NCI-H748 (cell line): ENCODE results near the gene UST.
A peak's percentile ranks its signal among the peaks of the same experiment; 100 is the strongest.

Source experiments
- DNase-seq: peaks from one replicate; lab custom pipeline; 2025; ENCODE audit not compliant: unreplicated experiment; lab: John Stamatoyannopoulos, UW

The UST gene

DNA sequence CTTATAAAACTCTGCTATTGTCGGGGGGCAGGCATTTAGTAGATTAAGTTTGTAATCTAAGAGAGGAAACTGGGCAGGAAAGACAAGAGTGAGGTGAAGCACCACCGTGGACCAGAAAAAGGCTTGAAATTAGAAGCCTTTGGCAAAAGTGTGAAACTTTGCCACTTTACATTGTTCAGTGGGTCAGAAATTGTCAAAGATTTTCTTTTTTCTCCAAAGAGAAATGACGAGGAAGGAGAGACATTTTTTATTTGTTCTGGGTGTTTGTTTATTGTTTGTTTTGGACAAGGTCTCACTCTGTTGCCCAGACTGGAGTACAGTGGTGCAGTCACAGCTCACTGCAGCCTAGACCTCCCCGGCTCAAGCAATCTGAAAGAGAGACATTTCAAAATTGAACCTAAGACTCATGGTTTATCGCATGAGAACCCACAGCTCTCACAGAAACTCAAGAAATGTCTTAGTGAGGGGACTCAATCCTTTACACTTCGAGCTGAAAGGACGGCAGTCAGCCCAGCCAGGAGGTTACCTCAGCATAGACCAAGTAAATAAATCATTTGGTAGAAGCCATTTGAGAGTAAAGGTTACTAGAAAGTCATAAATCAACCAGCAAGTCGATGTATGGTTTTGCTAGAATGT, 307.8 kb downstream of the UST start:
- no peak for DNase-seq

DNA sequence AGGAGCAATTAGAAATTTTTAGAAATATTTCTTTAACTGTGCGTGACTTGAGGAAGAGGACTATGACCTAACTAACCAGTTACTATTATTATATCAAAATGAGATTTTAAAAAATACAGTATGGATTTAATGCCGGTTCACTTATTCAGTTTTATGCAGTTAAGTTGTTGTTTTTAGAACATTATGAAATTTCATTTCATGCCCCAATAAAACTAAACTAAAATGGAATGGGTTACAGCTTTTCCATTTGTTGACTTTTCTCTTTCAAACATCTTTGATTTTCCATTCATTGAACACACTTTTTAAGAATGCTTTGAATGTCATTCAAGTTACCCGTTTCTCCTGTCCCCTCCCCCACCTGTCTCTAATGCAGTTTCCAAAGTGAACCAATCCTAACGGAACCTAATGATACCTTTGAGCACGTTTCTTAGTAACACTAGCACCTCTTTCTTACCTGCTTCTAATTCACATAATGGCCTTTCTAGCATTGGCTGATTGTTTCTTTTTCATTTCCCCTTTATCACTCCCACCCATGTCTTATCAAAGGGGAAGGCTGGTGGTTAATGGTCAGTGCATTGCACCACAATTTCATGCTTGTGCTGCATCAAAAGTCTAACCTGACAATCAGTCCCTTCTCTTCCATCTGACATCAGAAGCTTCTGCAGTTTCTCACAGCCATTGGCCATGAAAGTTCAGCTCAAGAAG, 308.5 kb downstream of the UST start:
- no peak for DNase-seq

DNA sequence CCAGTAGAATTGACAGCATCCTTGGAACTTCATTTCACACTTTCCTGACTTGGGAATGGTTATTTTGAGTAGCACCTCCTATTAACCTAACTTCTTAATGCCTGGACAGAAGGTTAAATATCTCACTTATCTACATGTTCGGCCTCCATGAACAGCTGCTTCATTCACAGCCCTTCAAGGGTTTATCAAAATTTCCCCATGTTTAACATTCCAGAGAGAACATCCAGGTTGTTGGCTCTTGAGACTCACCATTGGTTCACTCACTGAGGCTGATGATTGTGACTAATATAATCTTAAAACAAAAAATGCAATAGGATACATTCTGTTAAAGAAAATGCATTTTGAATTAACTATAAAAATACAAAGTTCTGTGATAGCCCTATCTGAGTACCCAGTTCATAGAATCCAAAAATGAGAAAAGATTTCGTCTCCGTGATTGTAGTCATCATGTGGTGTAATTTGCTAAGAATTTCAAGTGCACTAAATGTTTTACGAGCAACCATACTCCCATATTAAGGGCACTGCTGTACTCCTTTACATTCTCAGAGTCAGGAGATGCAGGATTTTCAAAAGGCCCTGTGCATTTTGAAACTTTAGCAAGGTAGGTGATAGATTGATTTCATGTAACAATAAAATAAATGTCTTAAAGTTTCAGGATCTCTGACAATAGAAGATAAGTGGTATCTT, 310.1 kb downstream of the UST start:
- DNase-seq = no peak

DNA sequence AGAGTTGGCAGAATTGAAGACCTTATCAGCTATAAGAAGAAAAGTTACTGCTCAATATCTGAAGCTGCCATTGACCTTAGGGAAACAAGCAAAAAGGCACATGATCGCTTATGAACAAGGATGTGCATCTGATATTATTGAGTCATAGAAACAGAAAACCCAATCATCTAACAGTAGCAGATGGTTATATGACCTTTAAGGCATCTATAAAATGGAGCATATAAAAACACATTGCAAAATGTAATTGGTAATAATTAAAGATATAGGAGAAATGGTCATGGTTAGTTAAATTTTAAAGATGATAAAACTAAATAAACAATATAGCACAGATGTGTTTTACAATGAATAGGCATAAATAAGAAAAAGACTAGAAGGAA, 310.6 kb downstream of the UST start:
- DNase-seq = no peak

DNA sequence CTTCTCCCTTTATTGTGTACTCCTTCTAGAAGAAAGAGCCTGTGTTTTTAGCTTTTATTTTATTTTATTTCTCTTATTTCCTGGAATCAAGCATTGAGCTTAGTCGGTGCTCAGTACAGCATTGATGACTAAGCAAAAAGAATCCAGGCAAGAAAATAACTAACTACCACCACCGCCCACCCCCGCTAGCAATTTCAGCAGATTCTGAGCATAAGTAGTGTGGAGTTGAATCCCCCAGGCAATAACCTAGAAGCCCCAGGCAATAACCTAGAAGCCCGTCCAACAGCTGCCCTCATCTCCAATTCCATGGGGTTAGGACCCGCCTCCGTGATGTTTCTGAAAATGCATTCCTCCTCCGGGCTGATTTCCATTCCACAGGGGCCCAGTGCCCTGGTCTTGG, 312.7 kb downstream of the UST start:
- DNase-seq = no peak

DNA sequence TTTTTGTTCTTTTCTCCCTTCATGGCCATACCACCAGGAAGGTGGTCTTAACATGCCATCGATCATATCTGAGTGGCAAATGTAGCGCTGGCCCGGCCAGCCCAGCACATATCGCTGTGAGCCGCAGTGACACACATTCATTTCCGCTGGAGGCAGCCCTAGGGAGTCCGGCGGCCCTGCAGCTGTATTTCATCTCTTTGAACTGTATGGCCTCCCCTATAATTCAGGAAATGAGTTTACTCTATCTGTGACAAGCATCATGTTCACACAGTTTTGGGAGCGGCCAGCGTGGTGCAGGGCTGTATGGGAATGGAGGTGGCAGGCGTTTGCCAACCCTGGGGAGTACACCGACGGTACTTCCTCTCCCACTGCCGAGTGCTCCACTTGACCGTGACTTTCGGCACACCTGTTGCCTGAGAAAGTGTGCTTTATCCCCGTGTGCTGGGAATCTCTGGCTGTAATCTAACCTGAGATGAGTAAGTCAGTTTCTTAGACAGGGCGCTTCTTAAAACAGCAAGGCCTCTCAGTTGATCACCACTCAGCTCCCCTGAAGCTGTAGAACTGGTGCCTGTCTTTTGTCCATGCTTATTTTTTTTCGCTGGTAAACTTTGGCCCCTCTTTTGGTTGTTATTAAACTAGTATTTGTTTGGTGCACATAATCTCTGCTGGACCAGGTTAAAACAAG, 313.6 kb downstream of the UST start:
- peak; percentile 86 for DNase-seq

DNA sequence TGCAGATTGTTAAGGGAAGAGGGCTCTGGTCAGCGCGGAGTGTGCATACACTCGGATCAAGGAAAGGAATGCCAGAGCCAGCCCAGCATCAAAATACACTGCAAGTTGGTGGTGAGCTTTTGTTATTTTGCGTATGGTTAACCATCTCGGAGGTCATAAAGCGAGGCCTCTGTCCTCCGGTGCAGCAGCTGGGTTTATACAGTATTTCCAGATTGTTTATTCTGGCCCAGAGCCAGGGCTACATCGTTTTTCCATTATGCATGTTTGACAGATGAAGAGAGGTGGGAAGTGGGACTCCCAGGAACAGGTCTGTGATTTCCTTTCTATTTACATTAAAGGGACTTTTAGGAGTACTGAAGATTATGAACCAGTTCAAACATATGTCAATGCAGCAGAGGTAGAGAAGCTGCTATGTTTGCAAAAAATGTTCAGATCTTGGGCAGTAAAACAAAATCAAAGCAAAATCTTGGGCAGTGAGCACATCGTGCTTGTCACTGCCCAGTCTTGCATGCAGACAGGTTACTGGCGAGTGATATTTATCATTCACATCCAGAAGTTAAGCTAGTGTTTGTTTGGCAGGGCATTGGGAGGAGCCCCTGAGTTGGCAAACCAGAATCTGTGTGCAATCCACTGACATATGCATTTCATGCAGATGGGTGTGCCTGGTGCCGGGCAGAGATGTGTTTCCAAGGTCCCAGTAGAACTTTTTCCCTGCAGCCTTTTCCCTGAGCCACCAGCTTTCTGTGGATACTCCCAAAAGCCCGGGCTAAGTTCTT, 314.3 kb downstream of the UST start:
- peak; percentile 99 for DNase-seq

DNA sequence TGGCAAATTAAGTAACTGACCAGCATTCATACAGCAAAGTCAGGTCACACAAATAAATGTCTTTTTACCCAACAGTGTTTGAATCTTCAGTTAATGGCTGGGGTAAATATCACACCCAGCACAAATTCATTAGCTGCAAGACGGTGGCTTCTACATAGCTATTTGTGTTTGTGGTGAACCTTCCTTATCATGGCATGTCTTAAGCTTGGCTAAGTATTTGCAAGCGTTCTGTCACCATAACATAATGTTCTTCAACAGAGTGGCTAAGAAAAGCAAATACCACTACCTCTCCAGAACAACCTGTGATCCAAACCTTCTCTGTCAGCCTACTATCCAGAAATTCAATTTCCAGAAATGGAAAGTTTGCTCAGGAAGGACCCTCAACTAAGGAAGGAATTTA, 315.1 kb downstream of the UST start:
- DNase-seq = no peak

DNA sequence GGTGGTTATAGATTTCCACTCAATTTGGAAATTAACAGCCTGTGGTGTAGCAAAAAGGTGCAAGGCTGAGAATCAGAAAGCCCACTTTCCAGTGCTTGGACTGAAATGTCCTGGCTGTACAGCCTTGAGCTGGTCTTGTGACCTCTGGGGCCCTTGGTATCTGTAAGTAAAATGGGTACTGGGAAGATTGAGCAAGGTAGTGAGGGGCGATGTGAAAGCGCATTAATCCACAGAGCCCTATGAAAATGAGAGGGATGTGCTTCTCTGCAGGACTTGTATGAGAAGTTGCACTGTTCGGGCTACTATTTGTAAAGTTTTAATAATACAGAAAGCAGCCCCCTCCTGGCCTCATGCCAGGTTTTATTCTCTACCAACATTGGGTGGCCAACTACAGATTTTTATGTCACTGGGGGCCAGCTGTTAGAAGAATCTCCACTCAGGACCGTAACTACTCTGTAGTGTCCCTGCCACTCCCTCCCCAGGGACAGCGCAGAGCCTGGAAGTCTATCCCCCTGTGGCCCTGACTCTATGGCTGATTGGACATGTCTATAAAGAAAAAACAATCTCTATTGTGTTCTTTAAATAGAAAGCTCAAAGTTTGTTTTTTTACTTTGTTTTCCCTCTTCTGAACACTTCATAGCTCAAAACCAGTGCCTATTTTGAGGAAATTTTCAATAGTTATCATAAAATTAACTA, 316.0 kb downstream of the UST start:
- DNase-seq = no peak

DNA sequence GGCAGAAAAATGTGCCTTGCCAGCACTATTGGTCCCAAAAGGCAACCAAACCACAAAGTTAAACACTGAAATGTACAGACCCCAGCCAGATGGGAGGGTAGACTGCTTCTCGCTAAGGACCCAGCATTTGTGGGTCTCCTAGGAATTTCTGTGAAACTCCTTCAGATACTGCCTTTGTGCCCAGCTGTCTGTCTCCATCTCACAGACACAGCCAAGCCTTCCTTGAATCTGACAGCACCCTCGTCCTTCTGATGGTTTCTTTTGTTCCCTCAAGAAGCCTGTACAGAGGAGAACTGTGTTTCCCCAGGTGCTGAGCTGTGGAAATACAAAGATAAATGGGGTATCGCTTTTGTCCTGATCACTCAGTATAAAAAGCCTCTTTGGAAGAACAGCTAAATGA, 316.6 kb downstream of the UST start:
- no peak for DNase-seq

DNA sequence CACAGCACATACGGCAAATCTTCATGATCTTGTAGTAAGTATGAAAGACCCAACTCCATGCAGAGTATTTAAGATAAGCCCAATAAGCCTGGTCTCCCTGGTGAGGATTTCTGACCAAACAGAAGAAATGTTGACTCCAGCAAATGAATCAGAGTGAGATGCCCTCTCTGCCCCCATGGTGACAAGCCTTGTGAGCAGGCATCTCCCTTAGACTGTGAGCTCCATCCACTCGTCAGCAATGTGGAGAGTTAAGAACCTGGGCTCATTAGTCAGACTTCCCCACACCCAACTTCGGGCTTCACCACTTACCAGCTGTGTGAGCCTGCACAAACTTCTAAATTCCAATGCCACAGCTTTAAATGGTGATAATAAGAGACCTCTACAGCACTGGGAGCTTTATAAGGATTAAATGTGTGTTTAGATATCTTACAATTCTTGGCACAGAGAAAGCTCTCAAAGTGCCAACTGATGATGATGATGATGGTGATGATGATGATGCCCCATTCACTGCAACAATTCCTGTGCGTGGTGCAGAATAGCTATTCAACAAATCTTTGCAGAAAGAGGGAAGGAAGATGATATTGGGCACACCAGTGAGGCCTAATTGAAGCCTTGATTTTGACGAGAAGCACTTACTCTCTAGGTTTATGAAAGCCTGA, 317.3 kb downstream of the UST start:
- DNase-seq = no peak

DNA sequence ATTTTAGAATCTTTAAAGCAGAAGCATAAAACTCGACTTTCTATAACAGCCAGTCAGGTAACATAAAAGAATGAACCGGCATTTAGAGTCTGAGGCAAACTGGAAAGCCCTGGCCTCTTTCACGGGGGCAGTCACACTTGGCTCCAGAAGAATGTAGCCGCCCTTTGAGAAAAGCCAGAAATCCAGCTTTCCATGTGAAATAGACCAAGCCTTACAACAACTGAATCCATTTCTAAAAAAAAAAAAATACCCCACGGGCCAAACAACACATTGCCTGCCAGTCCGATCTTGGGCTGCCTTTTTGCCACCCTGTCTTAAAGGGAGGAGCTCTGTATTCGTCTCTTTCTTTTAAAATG, 317.8 kb downstream of the UST start:
- no peak for DNase-seq

DNA sequence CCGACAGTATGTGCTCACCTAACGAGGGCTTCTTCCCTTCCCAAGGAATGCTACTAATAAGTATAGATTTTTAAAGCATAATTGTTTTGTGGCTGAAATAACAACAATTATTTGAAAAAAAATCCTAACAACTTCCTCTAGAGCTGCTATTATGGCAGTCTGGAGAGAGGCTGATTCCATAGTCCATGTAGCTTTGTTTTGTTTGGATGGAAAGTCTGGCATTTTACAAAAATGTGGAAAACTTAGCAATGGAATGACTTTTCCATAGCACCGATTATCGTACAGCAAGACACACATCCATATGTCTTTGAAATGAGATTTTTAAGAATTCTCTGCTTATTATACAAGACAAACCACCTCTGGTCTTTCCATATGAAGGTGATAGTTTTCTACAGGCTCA, 318.3 kb downstream of the UST start:
- no peak for DNase-seq

DNA sequence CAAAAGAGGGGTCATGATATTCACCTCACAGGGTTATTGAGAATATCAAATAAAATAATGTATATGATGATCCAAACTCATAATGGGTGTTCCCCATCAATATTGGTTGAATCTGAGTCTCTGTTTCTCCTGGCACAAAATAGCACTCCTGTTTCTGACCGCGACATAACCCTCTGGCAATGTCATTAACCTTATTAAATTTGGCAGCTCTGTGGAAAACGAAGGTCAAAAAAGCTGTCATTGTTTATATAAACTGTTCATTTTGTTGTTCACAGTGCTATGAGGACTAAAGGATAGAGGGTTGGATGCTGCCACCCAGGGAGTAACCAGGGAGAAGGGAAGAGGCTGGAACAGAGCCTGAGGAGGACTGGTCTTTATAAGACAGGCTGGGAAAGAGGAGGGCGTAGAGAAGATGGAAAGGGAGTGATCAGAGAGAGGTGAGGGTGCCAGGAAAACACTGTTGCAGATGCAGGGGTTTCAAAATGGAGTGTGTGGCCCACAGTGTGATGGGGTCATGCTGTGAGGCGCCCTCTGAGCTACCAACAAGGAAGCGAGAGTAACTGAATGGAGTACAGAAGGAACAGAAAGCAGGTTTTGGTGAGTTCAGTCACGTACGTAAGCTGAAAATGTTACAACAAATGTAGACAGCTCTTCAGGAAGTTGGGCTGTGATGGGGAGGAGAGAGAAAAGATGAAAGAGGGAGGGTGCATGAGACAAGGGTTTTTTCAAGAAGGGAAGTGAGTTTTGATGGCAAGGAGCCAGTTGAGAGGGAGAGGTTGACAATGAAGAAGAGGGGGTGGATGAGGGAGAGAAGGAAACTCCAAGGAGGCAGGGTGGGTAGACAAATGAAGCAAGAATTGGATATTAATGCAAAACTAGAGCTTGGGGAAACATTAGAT, 319.1 kb downstream of the UST start:
- no peak for DNase-seq

DNA sequence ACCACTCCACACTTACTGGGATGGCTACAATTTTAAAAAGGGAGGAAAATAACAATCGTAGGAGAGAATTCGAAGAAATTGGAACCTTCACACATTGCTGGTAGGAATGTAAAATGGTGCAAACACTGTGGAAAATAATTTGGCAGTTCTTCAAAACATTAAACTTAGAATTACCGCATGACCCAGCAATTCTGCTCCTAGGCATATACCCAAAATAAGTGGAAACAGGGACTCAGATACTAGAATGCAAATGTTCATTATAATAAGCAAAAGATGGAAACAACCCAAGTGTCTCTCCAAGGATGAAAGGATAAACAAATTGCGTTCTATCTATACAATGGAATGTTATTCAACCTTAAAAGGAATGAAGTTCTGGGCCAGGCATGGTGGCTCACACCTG, 325.2 kb downstream of the UST start:
- DNase-seq = no peak

DNA sequence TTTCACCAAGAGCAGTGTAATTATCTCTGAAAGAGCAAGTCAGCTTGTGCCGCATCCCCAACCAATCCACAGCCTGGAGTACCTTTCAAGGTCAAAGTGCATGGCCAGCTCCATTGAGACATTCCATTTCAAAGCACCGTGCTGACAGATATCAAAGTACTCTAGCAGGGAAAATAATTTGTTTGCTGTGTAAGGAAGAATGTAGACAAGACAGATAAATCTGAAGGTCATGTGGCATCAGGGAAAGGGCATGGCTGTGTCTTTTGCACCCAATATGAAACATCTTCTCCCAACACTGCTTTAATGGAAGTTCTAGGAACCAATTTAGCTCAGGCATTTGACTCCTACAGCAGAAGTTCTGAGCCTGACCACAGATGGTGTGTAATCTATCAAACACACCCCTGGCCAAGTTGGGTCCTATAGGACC, 328.0 kb downstream of the UST start:
- DNase-seq = no peak

DNA sequence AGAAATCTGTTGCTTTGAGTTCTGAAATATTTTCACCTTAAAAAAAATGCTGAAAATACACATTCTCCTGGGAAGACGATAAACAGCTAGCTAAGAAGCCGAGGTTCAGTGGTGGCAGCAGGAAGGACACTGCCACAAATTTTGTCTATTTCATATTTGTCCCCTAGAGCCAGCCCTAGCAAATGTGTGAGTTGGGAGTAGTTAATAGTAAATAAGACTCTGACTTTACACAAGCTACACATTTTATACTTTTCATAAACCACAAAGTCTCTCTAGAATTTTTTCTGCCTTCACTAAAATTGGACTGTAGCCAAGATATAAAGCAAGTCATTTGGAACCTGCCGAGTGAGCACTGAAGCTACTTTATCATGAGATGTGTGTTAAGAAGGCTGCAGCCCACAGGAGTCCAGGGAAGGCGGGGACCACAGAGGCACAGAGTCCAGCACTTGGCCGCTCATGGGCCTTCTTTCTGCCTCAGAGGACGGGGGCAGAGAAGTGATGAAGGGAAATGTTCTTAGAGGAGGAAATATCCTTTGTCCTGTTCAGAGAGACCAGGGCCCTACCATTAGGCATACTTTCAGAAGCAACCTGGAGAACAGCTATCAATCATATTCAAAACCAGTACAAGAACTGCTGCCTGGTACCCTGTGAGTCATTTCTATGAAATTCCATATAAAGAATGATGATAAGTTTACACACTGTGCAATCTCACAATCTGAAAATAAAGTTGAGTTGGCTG, 329.0 kb downstream of the UST start:
- no peak for DNase-seq

DNA sequence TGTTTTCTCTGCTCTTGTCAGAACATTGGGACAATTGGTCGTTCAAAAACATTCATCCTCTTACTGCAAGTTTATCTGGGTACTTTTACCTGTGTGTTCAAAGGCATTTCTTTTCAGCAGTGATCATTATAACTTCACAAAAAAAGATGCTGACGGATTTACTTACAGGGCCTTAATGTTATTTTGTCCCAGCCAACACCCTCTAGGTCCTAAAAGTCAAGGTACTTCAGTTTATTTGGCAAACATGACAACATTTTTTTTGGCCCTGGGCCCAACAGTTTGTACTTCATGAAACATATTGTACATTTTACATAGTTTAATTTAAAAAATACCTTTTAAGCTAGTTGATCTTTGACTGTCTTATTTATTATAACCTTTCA, 329.5 kb downstream of the UST start:
- DNase-seq = no peak
